Motor neuron (in vitro differentiated cells): Measurements from ENCODE around the gene HERC3. TPM values are rescaled to one million over a fixed set of nuclear protein-coding genes. Genes with fewer than 3 reads are reported as not detected.

ENCODE experiments used
- ATAC-seq, 8 experiments: fragments of 200-7000 bp; cut with Tn5 transposase; replicated peaks in 6 of 8; 2 replicates each; pipeline ENCODE4 v1.8.0; 2021; ENCODE audit warnings: mild to moderate bottlenecking in 8 of 8, moderate library complexity in 8 of 8
- H3K27ac ChIP-seq, 2 donors: fragments of 250-450 bp; sonication (Bioruptor Pico); 2 replicates each; pipeline ENCODE4 v1.9.0; 2021; ENCODE audit warnings: antibody characterized with exemption in 2 of 2, mild to moderate bottlenecking in 2 of 2, moderate library complexity in 1 of 2
- H3K4me1 ChIP-seq, 2 donors: fragments of 250-450 bp; sonication (Bioruptor Pico); replicated peaks in 1 of 2; 2 replicates each; pipeline ENCODE4 v1.6.1; 2021; ENCODE audit warnings: antibody characterized with exemption in 2 of 2, mild to moderate bottlenecking in 2 of 2, moderate library complexity in 1 of 2
- H3K4me3 ChIP-seq, 5 donors: fragments of 250-450 bp; sonication (Bioruptor Pico); 2 replicates each; pipeline ENCODE4 v1.9.0; 2021; ENCODE audit warnings: antibody characterized with exemption in 5 of 5, mild to moderate bottlenecking in 5 of 5, moderate library complexity in 4 of 5
- WGBS, 10 experiments: fragments of 450-650 bp; shearing (Covaris generic); methylation state at CpG; one replicate each; pipeline ENCODE4 v1.0.0; 2022; 5-methylcytosine and 5-hydroxymethylcytosine counted together
- in situ Hi-C, 9 experiments: fragments of 400-800 bp; cut with MboI; loops; one replicate each; pipeline ENCODE4 v1.15.0; 2021; ENCODE audit warnings: low sequenced_read_pairs in 9 of 9, low pct_unique_long_range_greater_than_20kb in 2 of 9; ENCODE audit not compliant: unreplicated experiment in 9 of 9
- total RNA-seq, 8 experiments: library from RNA; unstranded; fragments of 300-600 nt; gene quantifications; 2 replicates each; pipeline versions ENCODE4 v1.2.3 to v1.2.4, GENCODE V29; 2022

The HERC3 gene
- 10 to 100 TPM in 6 of 8 experiments, 1 to 10 TPM in 2; 7.0 to 23.5 (median 13.4) TPM for total RNA-seq

DNA sequence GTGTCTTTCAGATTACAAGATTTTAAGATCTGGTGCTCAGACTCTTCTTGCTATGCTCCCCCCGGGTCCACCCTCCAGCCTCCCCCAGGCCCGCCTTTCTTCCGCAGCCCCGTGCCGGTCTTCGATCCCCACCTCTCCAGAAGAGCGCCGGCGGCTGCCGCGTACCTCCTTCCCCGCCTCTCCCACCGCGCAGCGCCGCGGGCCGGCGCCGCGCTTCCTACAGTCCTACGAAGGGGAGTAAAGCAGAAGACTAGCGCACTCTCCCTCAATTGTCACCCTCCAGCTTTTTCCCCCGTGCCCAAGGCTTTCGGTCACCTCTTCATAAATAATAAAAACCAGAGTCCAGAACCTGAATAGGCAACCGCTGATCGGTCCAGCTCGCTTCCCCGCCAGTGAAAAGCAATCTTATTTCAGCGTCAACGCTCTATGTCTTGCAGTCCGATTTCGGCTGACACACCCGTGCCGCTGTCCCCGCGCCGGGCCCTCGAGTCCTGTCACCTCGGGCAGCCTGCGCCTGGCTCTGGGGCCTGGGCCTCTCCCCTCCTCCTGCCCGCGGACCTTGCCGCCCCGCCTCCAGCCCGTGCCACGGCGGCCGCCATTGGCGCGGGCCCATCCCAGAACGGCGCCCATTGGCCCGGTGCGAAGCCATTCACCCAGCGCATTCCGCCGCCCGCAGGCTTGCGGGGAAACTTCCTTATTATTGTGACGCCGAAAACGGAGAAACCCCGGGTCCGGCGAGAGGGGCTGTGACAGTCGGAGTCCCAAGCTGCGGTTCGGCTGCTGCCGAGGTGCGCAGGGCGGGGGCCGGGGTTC lies at the start of gene HERC3:
TSS of gene HERC3 (plus strand) at position 694 of the 813 bp plus-strand sequence. CDS start 13,344 bp downstream, outside the sequence.
- WGBS, 10 experiments = 0 to 5% (median 0%) methylated on average over 3 to 13 of the region's 73 CpGs; no CpG with 5 or more reads in 5 of the 10 experiments
- ATAC-seq = peak; percentile 90 to 97 (median 96)
- Histone ChIP-seq H3K4me3 (peak within 1 kb of the TSS; percentile 69 to 99 (median 97)), H3K4me1 (peaks cover 3 to 4% of the 10 kb centered on the region in 2 donors), H3K27ac (peak within 1 kb of the TSS; percentile 61 to 82)
- in situ Hi-C loops = no loop called here

- ATAC-seq = no peak
- no peaks in the 10 kb centered on the region for H3K4me1 ChIP-seq
- WGBS, 10 experiments = 70 to 94% (median 84%) methylated on average over 2 to 6 of the region's 7 CpGs; no CpG with 5 or more reads in 2 of the 10 experiments
- in situ Hi-C loops = loop anchor here in 4 of 9 experiments (25.0 kb wide), 3 partner anchors 112 to 487 kb away; no protein-coding TSS in a partner anchor
- H3K27ac ChIP-seq = no peak overlapping the region
- H3K4me3 ChIP-seq = no peak overlapping the region
These were observed 42.5 kb upstream of the HERC3 start for GRCh38 chr4:88549815-88550214.

- WGBS, 10 experiments = 45 to 100% (median 95%) methylated on average over 1 of the region's 1 CpG
- in situ Hi-C loops = no loop called here
- Histone ChIP-seq H3K27ac (no peak overlapping the region), H3K4me1 (no peaks in the 10 kb centered on the region), H3K4me3 (no peak overlapping the region)
- no peak for ATAC-seq
These were observed 24.7 kb upstream of the HERC3 start for GRCh38 chr4:88567591-88567990.

DNA sequence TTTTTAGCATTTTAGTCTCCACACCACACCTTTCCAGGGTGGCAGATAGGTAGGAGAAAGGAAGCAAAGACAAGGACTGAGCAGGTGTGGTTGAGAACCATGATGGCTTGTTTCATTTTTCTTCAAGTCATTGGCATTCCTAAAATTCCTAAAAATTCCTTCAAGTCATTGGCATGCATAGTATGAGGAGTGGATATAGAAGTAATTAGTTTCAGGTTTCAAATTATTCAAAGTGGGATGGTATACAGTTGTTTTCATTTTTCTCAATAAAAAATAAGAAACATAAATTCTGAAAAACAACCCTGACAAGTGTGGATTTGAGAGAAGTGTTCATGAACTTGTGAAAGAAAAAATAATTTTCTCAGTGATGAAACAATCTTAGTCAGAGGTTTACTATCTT lies 22.3 kb upstream of the HERC3 start:
- ATAC-seq = peak in 1 of 8 experiments; percentile 35

DNA sequence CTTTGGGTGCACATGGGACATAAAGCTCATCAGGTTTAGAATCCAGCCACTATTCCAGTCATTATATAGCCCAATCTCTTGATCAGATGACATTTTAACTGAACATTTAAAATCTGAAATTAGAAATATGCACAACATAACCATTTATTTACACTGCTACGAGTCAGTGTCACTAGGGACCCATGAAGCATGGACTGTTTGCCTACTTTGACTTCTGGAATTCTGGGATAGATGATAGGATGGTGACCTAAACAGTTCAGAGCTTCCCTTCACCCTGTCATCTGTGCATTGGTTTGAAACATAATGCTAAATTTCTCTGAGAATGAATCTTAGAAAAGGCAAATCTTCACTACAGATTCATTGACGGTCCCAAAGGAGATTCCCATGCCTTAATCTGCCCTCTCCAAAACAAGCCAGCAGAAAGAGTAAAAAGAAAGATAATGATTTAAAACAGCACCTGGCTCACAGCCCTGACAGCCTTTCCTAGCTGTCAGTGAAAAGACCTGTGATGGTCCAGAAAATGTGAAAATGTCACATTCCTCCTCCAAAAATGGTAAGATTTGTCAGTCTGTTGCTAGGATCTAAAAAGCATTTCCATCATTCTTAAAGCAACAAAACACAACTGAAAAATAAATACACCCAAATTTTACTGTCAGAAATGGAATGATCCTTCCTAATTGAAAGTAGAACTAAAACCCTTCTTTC lies 18.9 kb upstream of the HERC3 start:
- ATAC-seq = no peak
- Histone ChIP-seq H3K4me3 (no peak overlapping the region), H3K27ac (no peak overlapping the region), H3K4me1 (peaks cover 0 to 6% of the 10 kb centered on the region in 2 donors)
- WGBS, 10 experiments = 10 to 100% (median 43%) methylated on average over 1 to 2 of the region's 2 CpGs; no CpG with 5 or more reads in 1 of the 10 experiments
- in situ Hi-C loops = no loop called here

More for the DNA sequence above, 22.3 kb upstream of the HERC3 start:
- no peak overlapping the region for H3K4me3 ChIP-seq
- peaks cover 0 to 6% of the 10 kb centered on the region in 2 donors for H3K4me1 ChIP-seq
- no peak overlapping the region for H3K27ac ChIP-seq
- in situ Hi-C loops = no loop called here

GRCh38 chr4:88573995-88574394 lies 18.3 kb upstream of the HERC3 start:
- H3K4me3 ChIP-seq = no peak overlapping the region
- ATAC-seq = peak in 4 of 8 experiments; percentile 36 to 77 (median 46)

DNA sequence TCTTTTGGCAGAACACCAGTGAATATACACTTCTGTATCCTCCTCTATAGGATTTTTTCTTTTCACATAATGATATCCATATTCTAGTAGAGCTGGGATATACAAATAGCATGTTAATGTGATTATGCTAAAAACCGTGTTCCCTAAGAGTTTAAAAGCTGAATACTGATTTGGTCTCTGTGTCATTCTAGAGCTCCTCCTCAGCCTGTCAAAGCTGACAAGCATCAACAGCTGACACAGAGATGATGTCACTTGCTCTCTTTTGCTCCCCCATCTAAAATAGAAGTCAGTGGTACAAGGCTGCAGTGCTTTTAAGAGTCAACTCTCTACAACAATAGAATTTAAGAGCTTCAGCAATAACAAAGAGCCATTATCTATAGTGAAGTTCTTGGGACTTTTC lies 17.1 kb upstream of the HERC3 start:
- in situ Hi-C loops = no loop called here
- 0 to 75% (median 17%) methylated on average over 1 of the region's 1 CpG; no CpG with 5 or more reads in 3 of the 10 experiments for WGBS, 10 experiments
- Histone ChIP-seq H3K4me3 (no peak overlapping the region), H3K27ac (no peak overlapping the region), H3K4me1 (peaks cover 0 to 6% of the 10 kb centered on the region in 2 donors)
- ATAC-seq = peak in 7 of 8 experiments; percentile 49 to 100 (median 65)

More at GRCh38 chr4:88573995-88574394, 18.3 kb upstream of the HERC3 start:
- in situ Hi-C loops = no loop called here
- no peak overlapping the region for H3K27ac ChIP-seq
- peaks cover 0 to 6% of the 10 kb centered on the region in 2 donors for H3K4me1 ChIP-seq
- WGBS, 10 experiments = 33 to 100% (median 80%) methylated on average over 1 to 2 of the region's 2 CpGs; no CpG with 5 or more reads in 3 of the 10 experiments

GRCh38 chr4:88582493-88582892 lies 9.8 kb upstream of the HERC3 start:
- H3K4me1 ChIP-seq = no peaks in the 10 kb centered on the region
- 54 to 100% (median 71%) methylated on average over 1 to 2 of the region's 2 CpGs; no CpG with 5 or more reads in 4 of the 10 experiments for WGBS, 10 experiments
- no peak overlapping the region for H3K27ac ChIP-seq
- no peak for ATAC-seq
- no peak overlapping the region for H3K4me3 ChIP-seq
- in situ Hi-C loops = no loop called here

DNA sequence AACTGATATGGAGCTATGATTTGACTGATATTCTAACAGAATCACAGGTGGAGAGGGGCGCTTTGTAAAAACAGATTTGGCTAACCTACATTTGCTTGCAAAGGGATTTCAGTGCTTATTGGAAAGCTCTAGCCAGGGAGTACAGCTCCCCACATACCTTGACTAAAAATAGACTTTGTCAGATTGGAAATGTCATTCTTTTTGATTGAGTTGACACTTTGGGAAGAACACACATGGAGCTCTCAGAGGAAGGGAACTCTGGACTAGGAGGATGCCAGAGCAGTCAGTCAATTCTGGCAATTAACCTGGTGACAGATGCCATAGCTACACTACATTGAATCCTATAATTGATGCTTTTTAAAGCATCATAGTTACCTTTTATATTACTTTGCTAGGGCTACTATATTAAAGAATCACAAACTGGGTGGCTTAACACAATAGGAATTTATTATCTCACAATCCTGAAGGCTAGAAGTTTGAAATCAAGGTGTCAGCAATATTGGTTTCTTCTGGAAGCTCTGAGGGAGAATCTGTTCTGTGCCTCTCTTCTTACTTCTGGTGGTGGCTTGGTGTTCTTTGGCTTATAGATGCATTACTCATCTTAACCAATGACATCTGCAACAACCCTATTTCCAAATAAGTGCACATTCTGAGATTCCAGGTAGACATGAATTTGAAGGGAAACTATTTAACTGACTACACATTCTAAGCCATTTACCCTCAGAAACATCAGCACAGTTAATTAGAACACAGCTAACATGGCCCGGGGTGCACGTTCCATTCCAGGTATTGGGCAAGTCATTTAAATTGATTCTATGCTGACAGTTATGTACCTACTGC lies 8.4 kb upstream of the HERC3 start:
- Histone ChIP-seq H3K27ac (no peak overlapping the region), H3K4me3 (no peak overlapping the region), H3K4me1 (no peaks in the 10 kb centered on the region)
- in situ Hi-C loops = no loop called here
- 73 to 100% (median 91%) methylated on average over 1 to 3 of the region's 3 CpGs; no CpG with 5 or more reads in 2 of the 10 experiments for WGBS, 10 experiments
- ATAC-seq = no peak

DNA sequence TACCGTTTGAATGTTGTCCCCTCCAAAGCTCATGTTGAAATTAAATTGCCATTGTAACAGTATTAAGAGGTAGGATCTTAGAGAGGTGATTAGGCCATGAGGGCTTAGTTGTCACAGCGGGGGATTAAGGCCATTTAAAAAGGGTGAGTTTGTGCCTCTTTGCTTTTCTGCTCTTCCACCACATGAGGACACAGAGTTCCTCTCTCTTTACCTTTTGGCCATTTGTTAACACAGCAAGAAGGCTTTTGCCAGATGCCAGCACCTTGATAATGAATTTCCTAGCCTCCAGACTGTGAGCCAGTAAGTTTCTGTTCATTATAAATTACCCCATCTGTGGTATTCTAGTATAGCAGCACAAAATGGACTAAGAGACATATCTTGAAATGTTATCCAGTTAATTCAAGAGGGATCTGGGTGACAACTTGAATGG lies 7.8 kb upstream of the HERC3 start:
- in situ Hi-C loops = no loop called here
- no peak for ATAC-seq
- WGBS, 10 experiments = 47 to 100% (median 80%) methylated on average over 1 to 2 of the region's 2 CpGs

DNA sequence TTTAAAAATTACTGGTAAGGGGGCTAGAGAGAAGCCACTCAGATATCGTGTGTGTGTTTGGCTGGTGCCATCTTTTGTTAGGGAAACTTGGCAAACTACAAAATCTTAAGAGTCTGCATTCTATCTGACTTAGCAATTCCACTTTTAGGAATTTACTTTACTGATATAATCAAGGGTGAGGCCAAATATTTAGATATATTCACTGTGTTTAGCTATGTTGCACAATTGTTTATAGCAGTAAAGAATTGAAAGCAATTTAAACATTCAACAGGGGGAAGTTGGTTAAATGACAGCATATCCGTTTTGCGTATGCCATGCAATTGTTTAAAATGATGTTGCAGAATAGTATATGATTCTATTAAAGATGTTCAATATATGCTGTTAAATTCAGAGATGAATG lies 6.4 kb upstream of the HERC3 start:
- ATAC-seq = peak in 2 of 8 experiments; percentile 23 to 51
- 60 to 100% (median 80%) methylated on average over 1 to 3 of the region's 3 CpGs; no CpG with 5 or more reads in 2 of the 10 experiments for WGBS, 10 experiments
- Histone ChIP-seq H3K4me3 (no peak overlapping the region), H3K4me1 (peaks cover 0 to under 1% of the 10 kb centered on the region in 2 donors), H3K27ac (no peak overlapping the region)
- in situ Hi-C loops = no loop called here

More for the DNA sequence above, 7.8 kb upstream of the HERC3 start:
- Histone ChIP-seq H3K4me3 (no peak overlapping the region), H3K4me1 (no peaks in the 10 kb centered on the region), H3K27ac (no peak overlapping the region)

DNA sequence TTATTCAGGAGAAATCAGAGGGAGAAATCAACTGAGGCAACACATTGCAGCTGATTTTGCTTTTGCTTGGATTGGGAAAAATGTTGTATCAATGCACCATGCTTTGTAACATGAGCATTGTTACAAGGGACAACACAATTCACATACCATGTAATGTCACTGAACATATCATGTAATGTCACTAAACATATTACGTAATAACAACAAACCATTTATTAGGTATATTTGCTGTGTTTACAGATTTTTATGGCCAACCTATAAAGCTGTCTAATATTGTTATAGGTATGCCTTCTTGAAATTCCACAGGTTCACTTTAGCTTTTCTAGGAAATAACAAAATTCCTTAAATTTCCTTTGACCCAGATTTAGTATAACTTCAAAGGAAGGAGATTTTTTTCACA lies 5.0 kb upstream of the HERC3 start:
- 86 to 100% (median 96%) methylated on average over 1 of the region's 1 CpG; no CpG with 5 or more reads in 2 of the 10 experiments for WGBS, 10 experiments
- in situ Hi-C loops = no loop called here
- Histone ChIP-seq H3K4me1 (peaks cover 3 to 4% of the 10 kb centered on the region in 2 donors), H3K4me3 (no peak overlapping the region), H3K27ac (no peak overlapping the region)
- ATAC-seq = no peak
